Activated CD8-positive, alpha-beta memory T cell treated with anti-CD3 and anti-CD28 coated beads, Interleukin-2, amount 50 U/mL, for 24 hours (primary cell): Measurements from ENCODE around the gene NLK.
"Not testable (repeated sequence)": the region's sequence is repeated elsewhere in the genome, so short reads cannot be mapped to it uniquely, and the experiment has no call there.

Experiments
- DNase-seq: peaks from one replicate; pipeline ENCODE4 v3.0.0-alpha.2; 2020; ENCODE audit errors: extremely low read depth

NLK gene

DNA sequence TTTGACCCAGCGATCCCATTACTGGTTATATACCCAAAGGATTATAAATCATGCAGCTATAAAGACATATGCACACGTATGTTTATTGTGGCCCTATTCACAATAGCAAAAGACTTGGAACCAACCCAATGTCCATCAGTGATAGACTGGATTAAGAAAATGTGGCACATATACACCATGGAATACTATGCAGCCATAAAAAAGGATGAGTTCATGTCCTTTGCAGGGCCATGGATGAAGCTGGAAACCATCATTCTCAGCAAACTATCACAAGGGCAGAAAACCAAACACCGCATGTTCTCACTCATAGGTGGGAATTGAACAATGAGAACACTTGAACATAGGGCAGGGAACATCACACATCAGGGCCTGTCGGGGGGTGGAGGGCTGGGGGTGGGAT, 112.9 kb downstream of the NLK start:
- DNase-seq = not testable (repeated sequence)

DNA sequence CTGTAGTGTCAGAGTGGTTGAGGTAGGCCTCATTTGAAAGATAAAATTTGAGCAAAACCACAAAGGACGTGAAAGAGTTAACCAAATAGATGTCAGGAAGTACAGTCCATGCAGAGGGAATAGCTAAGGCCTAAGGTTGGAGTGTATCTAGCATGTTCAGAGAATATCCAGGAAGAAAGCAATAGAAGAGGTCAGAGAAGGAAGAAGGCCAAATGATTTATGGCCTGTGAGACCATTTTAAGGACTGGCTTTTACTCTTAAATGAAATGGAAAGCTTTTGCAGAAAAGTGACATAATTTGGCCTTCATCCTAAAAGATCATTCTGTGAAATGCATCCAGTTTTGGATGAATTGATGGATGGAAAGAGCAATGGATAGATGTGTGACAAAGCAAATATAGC, 116.5 kb downstream of the NLK start:
- no peak for DNase-seq

DNA sequence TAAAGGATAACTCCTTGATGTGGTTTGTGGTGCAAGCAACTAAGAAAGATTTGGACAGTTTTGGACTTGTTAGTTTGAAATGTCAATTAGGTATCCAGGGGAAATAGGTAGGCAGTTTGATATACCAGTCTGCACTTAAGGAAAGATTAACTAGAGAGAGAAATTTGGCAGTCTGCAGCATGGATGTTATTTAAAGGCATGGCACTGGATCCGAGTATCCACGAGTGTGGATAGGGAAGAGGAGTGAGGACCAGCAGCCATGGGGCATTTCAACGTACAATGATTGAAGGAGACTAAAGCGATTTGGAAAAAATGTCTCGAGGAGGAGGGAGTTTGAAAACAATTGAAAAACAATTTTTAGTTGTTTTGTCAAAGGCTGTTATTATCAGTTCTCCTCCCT, 117.4 kb downstream of the NLK start:
- no peak for DNase-seq

DNA sequence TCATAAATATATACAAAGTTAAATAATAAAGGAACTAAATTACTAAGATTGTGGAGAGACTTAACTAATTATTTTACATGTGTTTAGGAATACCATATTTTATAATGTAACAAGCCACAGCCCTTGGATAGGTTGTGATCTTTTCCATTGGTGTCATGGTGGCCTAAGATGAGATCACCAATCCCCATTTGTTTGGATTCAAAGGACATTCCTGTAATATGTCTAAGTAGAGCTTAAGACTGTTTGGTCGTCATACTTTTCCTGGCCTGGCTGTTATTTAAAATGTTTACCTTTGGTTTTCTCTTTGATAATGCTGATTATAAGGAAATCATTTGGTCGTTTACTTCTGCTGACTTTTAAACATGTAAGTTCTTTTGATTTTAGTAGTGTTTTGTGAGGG, 118.1 kb downstream of the NLK start:
- DNase-seq = no peak

GRCh38 chr17:28161311-28161710, 118.8 kb downstream of the NLK start:
- DNase-seq = no peak

- no peak for DNase-seq
Measured at GRCh38 chr17:28166478-28166877, 124.0 kb downstream of the NLK start.

- DNase-seq = no peak
Measured at GRCh38 chr17:28169621-28170349, 127.3 kb downstream of the NLK start.

DNA sequence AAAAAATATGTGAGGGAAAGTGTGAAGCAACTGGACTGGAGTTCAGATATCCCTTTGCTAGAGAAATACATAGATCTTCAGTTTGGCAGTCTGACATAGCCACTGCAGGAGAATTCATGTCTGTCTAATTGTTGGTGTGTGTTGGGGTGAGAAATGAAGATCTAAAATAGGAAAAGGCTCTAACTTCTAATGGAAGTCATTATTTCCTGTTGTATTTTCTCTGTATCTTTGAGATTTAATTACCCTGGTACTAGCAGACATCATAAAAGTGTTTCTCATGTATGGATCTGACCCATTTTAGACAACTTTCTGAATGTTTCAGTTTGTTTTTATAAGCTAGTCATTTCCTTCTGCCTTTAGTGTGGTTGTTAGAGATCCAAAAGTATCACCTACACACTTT, 128.3 kb downstream of the NLK start:
- no peak for DNase-seq

GRCh38 chr17:28173031-28173561, 130.6 kb downstream of the NLK start:
- DNase-seq = no peak

GRCh38 chr17:28173801-28174200, 131.3 kb downstream of the NLK start:
- DNase-seq = no peak

DNA sequence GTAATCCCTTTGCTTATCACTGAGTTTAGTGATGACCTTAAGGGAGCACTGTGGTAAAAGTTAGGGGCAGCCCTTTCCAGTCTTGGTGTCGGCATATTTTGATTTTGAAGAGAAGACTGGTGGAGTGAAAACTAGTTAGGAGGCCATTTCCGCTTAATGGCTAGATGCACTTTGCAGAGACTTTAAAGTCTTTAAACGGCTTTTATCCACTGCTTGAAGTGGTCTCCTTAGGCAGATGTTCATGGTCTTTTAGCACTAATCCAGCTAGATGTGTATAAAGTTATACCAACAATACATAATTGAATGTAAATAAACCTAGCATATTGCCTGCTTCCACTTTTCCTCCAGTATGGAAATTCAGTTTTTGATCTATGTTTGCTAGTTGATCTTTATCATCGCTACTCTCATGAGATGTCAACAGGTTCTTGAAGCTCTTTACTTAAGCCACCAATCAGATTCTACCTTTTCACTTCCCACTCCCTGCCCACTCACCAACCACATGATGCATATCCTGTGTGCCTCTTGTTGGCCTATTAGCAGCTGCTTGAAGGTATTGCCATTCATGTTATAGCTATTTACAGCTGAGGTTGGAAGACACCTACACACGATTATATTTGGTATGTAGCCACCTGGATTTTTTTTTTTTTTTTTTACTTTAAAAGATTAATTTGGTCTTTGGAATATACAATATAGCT, 132.0 kb downstream of the NLK start:
- peak; percentile 1 for DNase-seq

- DNase-seq = no peak
Measured at GRCh38 chr17:28177351-28177750, 134.9 kb downstream of the NLK start.

- DNase-seq = no peak
Measured at GRCh38 chr17:28178800-28179199, 136.3 kb downstream of the NLK start.

DNA sequence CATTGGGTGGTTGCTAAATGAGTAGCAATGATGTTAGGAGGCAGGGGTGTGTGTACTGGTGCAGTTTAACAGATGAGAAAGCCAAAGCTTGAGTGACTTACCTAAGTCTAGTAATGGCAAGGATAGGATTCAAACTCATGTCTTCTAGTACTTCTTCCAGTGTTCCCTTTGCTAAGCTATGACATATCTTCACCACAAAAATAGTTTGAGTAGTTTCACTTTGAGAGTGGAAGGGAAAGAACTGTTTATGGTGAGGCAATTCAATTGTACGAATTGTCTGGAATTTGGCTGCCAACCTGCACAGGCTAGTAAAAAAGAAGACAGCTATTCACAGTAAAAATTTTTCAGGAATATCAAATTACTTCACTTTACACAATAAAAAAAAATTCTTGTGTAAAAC, 138.0 kb downstream of the NLK start:
- DNase-seq = no peak

DNA sequence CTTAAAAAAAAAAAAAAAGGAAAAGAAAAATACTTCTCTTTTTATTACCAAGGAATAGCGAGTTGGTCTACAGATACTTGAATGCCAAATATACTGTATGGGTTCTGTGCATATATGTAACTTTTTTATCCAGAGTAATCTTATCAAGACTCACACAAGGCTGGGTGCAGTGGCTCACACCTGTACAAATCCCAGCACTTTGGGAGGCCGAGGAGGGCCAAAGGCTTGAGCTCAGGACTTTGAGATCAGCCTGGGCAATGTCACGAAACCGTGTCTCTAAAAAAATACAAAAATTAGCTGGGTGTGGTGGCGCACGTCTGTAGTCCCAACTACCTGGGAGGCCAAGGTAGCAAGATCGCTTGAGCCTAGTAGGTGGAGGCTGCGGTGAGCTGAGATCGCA, 139.1 kb downstream of the NLK start:
- no peak for DNase-seq

DNA sequence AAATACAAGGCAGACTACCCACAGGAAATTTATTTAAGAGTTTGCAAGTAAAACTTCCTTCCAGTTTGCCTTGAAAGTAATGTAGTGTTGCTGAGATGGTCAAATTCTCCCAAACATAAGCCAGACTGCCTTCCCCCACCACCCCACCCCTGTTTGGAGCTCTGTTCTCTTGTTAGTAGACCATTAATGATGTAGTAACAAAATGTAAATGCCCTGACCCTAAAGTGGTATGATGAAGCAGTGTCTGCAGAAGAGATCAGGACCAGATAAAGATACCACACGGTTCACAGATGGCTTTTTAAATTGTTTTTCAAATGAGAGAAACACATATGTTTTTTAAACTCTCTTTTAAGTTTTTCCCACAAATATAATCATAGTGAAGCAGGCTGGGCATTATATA, 140.1 kb downstream of the NLK start:
- DNase-seq = no peak

DNA sequence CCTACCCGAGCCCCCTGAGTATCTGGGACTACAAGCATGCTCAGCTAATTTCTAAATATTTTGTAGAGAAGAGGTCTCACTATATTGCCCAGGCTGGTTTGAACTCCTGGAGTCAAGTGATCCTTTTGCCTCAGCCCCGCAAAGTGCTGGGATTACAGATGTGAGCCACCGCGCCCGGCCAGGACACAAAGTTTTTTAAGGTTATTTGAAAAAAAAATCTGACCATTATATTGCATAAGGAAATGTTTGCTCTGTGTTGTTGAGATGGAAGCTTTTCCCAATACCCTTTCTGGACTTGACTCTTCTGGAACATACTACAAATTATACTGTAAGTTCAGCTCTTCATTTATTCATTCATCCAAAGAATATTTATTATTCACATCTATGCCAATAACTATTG, 143.2 kb downstream of the NLK start:
- no peak for DNase-seq

DNA sequence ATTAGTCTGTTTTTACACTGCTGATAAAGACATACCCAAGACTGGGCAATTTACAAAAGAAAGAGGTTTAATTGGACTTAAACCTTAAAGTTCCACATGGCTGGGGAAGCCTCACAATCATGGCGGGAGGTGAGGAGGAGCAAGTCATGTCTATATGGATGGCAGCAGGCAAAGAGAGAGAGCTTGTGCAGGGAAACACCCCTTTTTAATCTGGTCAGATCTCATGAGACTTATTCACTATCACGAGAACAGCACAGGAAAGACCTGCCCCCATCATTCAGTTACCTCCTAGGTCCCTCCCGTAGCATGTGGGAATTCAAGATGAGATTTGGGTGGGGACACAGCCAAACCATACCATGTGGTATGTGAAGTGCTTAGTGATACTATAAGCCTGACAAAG, 144.0 kb downstream of the NLK start:
- not testable (repeated sequence) for DNase-seq

GRCh38 chr17:28187931-28188330, 145.5 kb downstream of the NLK start:
- no peak for DNase-seq

DNA sequence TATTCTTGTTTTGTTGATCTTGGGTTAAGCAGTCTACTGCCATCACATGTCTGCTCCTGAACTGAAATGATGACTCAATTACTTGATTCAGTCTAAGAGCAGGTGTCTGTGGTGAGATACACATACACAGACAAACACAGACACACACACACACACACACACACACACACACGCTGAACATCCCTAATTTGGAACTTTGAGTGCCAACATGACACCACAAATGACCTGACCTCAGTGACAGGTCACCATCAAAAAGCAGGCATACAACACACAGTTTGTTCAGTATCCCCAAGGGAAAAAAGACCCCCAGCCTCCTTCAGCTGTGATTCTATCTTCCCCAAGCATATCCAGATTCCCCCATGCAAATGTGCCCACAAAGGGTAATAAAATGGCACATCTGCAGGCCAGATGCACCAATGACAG, 146.4 kb downstream of the NLK start:
- no peak for DNase-seq

DNA sequence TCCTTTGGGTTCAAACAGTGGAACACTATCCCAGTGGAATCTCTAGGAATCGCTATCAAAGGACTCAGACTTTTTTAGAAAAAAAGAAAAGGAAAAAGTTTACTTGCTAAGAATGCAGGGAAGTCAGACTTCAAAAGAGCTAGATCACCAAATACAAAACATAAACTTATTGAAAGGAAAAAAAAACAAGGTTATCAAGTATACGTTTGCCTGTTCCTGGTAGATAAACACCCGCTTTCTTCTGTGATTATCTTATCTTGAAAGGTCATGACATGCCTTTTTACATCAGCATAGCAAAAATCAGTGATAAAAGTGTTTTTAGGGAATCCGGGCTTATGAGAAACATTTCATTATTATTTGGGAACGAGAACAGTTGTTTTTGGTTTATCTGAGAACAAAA, 147.2 kb downstream of the NLK start:
- DNase-seq = no peak

DNA sequence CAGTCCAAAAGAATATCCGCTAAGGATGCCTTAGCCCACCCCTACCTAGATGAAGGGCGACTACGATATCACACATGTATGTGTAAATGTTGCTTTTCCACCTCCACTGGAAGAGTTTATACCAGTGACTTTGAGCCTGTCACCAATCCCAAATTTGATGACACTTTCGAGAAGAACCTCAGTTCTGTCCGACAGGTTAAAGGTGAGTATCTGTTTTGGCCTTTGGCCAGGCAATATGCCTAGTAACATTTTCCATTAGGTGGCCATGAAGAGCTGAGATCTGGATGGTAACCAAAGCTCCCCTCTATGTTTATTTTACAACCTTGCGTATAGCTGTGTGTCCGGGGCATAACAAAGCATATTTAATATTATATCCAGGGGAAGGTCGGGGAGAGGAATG, 148.5 kb downstream of the NLK start:
- DNase-seq = no peak

GRCh38 chr17:28193241-28193640, 150.8 kb downstream of the NLK start:
- DNase-seq = no peak
